NCI-H1436 treated with DMSO at 0.1 percent for 48 hours (cell line): ENCODE data around the gene RHPN2.

Experiments used
- DNase-seq: peaks from one replicate; lab custom pipeline; 2025; lab: John Stamatoyannopoulos, UW

RHPN2 gene

GRCh38 chr19:33064792-33065550 is at the start of gene RHPN2:
Gene RHPN2, minus strand, starts transcription at chr19:33064888. Its CDS starts 36 bp downstream, at chr19:33064852.
- DNase-seq = peak; percentile 23

- no peak for DNase-seq
Observed at GRCh38 chr19:33114312-33114711, 49.6 kb upstream of the RHPN2 start.

GRCh38 chr19:33111587-33111986 is 46.9 kb upstream of the RHPN2 start:
- DNase-seq = no peak

- no peak for DNase-seq
Observed at GRCh38 chr19:33110137-33110910, 45.6 kb upstream of the RHPN2 start.

- DNase-seq = no peak
Observed at GRCh38 chr19:33108161-33108560, 43.5 kb upstream of the RHPN2 start.

GRCh38 chr19:33102893-33103292 is 38.2 kb upstream of the RHPN2 start:
- DNase-seq = no peak

- DNase-seq = no peak
Observed at GRCh38 chr19:33100894-33101644, 36.4 kb upstream of the RHPN2 start.

GRCh38 chr19:33098055-33098534 is 33.4 kb upstream of the RHPN2 start:
- DNase-seq = no peak

GRCh38 chr19:33096005-33096404 is 31.3 kb upstream of the RHPN2 start:
- no peak for DNase-seq

- no peak for DNase-seq
Observed at GRCh38 chr19:33094436-33095067, 29.9 kb upstream of the RHPN2 start.

GRCh38 chr19:33093420-33094210 is 28.9 kb upstream of the RHPN2 start:
- DNase-seq = no peak

- DNase-seq = no peak
Observed at GRCh38 chr19:33090179-33090578, 25.5 kb upstream of the RHPN2 start.

GRCh38 chr19:33089010-33089409 is 24.3 kb upstream of the RHPN2 start:
- no peak for DNase-seq

- DNase-seq = no peak
Observed at GRCh38 chr19:33086955-33087354, 22.3 kb upstream of the RHPN2 start.

- no peak for DNase-seq
Observed at GRCh38 chr19:33085570-33086128, 21.0 kb upstream of the RHPN2 start.

GRCh38 chr19:33080761-33081681 is 16.3 kb upstream of the RHPN2 start, which contains the start of gene GPATCH1:
Gene GPATCH1, plus strand, starts transcription at chr19:33081181. Its CDS starts 13 bp downstream, at chr19:33081194.
- DNase-seq = no peak

GRCh38 chr19:33075519-33075918 is 10.8 kb upstream of the RHPN2 start:
- no peak for DNase-seq

- no peak for DNase-seq
Observed at GRCh38 chr19:33071887-33072286, 7.2 kb upstream of the RHPN2 start.

GRCh38 chr19:33067121-33067520 is 2.4 kb upstream of the RHPN2 start:
- DNase-seq = no peak

GRCh38 chr19:33066543-33066942 is 1.9 kb upstream of the RHPN2 start:
- DNase-seq = no peak
